Activated T-cell treated with anti-CD3 and anti-CD28 coated beads, Interleukin-2, amount 50 U/mL, for 24 hours (primary cell): ENCODE data around the gene CFAP97.
"Not testable (repeated sequence)": the region's sequence is repeated elsewhere in the genome, so short reads cannot be mapped to it uniquely, and the experiment has no call there.

Experiments used
- DNase-seq: peaks from one replicate; pipeline ENCODE4 v3.0.0-alpha.2; 2020
- H3K27ac Mint-ChIP-seq: 2 replicates; pipeline ENCODE4 v1.8.0; 2020; ENCODE audit warnings: mild to moderate bottlenecking, mixed read lengths
- H3K27me3 Mint-ChIP-seq: 2 replicates; pipeline ENCODE4 v1.8.0; 2020; ENCODE audit warnings: mixed read lengths
- H3K36me3 Mint-ChIP-seq: 2 replicates; pipeline ENCODE4 v1.8.0; 2020; ENCODE audit warnings: low read depth, mixed read lengths
- H3K4me1 Mint-ChIP-seq: 2 replicates; pipeline ENCODE4 v1.8.0; 2020; ENCODE audit warnings: low read depth, mixed read lengths
- H3K4me3 Mint-ChIP-seq: 2 replicates; pipeline ENCODE4 v1.8.0; 2020; ENCODE audit warnings: mild to moderate bottlenecking, moderate library complexity, mixed read lengths
- H3K9me3 Mint-ChIP-seq: 2 replicates; pipeline ENCODE4 v1.8.0; 2020; ENCODE audit warnings: mixed read lengths

CFAP97 gene

DNA sequence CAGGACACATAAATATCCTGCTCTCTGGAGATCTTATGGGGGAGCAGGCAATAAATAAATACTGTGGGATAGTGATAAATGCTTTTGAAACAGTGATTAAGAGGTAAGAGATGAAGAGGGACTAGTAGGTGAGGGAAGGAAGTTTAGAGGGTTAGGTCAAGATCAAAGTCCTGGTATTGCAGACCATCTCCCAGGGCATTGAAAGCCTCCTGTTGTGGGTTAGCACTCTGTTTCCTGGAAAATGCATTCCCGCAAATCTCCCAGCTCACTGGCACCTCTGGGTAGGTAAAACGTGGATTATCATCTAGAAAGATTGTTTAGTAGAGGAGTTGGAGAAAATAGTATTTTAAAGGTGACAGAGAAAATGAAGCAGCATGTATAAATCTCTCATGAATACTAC lies 7.8 kb upstream of the CFAP97 start:
- Mint-ChIP-seq H3K27me3 (no peaks in the 10 kb centered on the region), H3K4me1 (peaks cover 40% of the 10 kb centered on the region), H3K36me3 (peaks cover 4% of the 10 kb centered on the region), H3K4me3 (peak overlapping the region; percentile 87), H3K9me3 (no peaks in the 10 kb centered on the region), H3K27ac (no peak overlapping the region)
- DNase-seq, result no peak

DNA sequence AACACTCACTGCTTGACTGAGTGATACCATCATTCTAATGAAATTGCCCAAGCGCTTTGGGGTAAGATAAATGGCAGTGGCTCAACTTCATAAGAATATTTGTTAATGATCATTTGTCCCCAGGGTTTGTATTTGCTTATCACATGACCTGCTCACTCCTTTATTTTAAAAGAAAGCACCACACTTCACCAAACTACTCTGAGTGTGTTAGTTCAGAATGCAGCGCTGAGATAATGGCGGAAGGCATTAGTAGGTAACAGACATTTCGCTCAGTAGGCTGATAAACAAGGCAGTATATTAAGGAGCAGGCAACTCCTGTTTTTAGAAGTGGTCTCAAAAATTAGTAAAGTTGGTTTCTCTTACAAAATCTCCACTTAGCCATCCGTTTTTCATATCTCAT lies 7.2 kb upstream of the CFAP97 start:
- Mint-ChIP-seq H3K4me1 (peaks cover 38% of the 10 kb centered on the region), H3K36me3 (peaks cover 4% of the 10 kb centered on the region), H3K9me3 (no peaks in the 10 kb centered on the region), H3K27ac (peak overlapping the region; percentile 24), H3K27me3 (no peaks in the 10 kb centered on the region), H3K4me3 (peak overlapping the region; percentile 87)
- no peak for DNase-seq

- Mint-ChIP-seq H3K4me1 (peaks cover 42% of the 10 kb centered on the region), H3K27me3 (no peaks in the 10 kb centered on the region)
- peak; percentile 69 for DNase-seq
Measured at GRCh38 chr4:185210102-185210981, 6.5 kb upstream of the CFAP97 start.

DNA sequence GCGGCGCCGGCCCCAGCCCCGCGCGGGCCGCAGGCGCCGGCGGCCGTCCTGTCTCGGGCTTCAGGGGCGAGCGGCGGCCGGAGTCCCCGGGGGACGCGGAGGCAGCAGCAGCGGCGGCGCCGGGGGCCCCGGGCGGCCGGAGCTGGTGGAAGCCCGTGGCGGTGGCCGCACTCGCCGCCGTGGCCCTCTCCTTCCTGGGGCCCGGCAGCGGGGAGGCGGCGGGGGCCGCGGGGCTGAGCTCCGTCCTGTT lies 6.0 kb upstream of the CFAP97 start:
- H3K27ac Mint-ChIP-seq, H3K36me3 Mint-ChIP-seq, H3K4me3 Mint-ChIP-seq, H3K27me3 Mint-ChIP-seq, H3K9me3 Mint-ChIP-seq, DNase-seq: not testable (repeated sequence)
- peaks cover 45% of the 10 kb centered on the region for H3K4me1 Mint-ChIP-seq

More at GRCh38 chr4:185210102-185210981, 6.5 kb upstream of the CFAP97 start:
- H3K4me3 Mint-ChIP-seq, result peak overlapping the region; percentile 87
- peak overlapping the region; percentile 82 for H3K27ac Mint-ChIP-seq
- no peaks in the 10 kb centered on the region for H3K9me3 Mint-ChIP-seq
- peaks cover 4% of the 10 kb centered on the region for H3K36me3 Mint-ChIP-seq

- Mint-ChIP-seq H3K27ac (peak within 1 kb of the TSS; percentile 82), H3K4me1 (peaks cover 48% of the 10 kb centered on the region), H3K27me3 (no peaks in the 10 kb centered on the region)
Measured at GRCh38 chr4:185209031-185209851, 5.4 kb upstream of the CFAP97 start, which contains the start of gene SNX25. Gene SNX25, plus strand, starts transcription at chr4:185209598. Its CDS starts 229 bp downstream, at chr4:185209827.

DNA sequence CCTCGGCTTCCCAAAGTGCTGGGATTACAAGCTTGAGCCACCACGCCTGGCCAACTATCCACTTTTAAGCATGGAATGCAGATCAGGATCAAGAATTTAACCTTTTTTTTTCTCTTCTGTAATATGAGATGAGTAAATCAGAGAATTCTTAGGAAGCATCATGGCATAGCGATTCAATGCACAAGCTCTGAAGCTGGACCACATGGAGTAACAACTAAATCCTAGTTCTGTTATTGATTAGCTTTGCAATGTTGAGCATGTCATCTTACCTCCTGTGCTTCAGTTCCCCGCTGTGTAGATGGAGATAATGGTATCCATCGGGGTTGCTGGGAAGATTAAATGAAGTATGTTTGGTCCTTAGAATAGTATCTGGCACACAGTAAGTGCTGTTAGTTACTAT lies 3.7 kb upstream of the CFAP97 start:
- no peak overlapping the region for H3K27ac Mint-ChIP-seq
- no peak overlapping the region for H3K4me3 Mint-ChIP-seq
- H3K36me3 Mint-ChIP-seq, result peaks cover 16% of the 10 kb centered on the region
- H3K27me3 Mint-ChIP-seq, result no peaks in the 10 kb centered on the region
- H3K9me3 Mint-ChIP-seq, result no peaks in the 10 kb centered on the region
- DNase-seq, result no peak
- H3K4me1 Mint-ChIP-seq, result peaks cover 49% of the 10 kb centered on the region

More at GRCh38 chr4:185209031-185209851, 5.4 kb upstream of the CFAP97 start, which contains the start of gene SNX25:
- Mint-ChIP-seq H3K9me3 (no peaks in the 10 kb centered on the region), H3K36me3 (peaks cover 4% of the 10 kb centered on the region), H3K4me3 (peak within 1 kb of the TSS; percentile 87)
- peak; percentile 92 for DNase-seq

DNA sequence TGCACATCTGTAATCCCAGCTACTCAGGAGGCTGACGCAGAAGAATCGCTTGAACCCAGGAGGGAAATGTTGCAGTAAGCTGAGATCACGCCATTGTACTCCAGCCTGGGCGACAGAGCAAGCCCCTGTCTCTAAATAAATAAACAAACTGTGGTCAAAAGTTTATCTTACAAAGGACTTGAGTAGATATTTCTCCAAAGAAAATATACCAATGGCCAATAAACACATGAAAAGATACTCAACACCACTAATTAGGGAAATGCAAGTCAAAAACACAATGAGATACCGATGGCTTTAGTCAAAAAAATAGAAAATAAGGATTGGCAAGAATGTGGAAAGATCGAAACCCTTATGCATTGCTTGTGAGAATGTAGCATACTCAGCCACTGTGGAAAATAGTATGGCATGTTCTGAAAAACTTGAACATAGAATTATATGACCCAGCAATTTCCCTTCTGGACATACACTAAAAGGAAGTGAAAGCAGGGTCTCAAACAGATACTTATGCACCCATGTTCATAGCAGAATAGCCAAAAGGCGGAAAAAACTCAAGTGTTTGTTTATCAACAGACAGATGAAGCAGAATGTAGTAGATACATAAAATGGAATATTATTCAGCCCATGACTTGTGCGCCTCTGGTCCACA lies 2.0 kb upstream of the CFAP97 start:
- Mint-ChIP-seq H3K27ac (no peak overlapping the region), H3K4me1 (peaks cover 51% of the 10 kb centered on the region), H3K4me3 (no peak overlapping the region), H3K9me3 (no peaks in the 10 kb centered on the region), H3K36me3 (peaks cover 28% of the 10 kb centered on the region), H3K27me3 (no peaks in the 10 kb centered on the region)
- no peak for DNase-seq

- Mint-ChIP-seq H3K4me1 (peaks cover 48% of the 10 kb centered on the region), H3K27ac (peak overlapping the region; percentile 58), H3K4me3 (peak overlapping the region; percentile 90), H3K36me3 (peaks cover 31% of the 10 kb centered on the region)
- not testable (repeated sequence) for H3K9me3 Mint-ChIP-seq, H3K27me3 Mint-ChIP-seq, DNase-seq
Measured at GRCh38 chr4:185205073-185205472, 1.3 kb upstream of the CFAP97 start.

- Mint-ChIP-seq H3K4me3 (peak overlapping the region; percentile 90), H3K27me3 (no peaks in the 10 kb centered on the region), H3K27ac (peak overlapping the region; percentile 98), H3K36me3 (peaks cover 38% of the 10 kb centered on the region), H3K4me1 (peaks cover 54% of the 10 kb centered on the region), H3K9me3 (no peaks in the 10 kb centered on the region)
- no peak for DNase-seq
Measured at GRCh38 chr4:185204238-185204910, 574 bp upstream of the CFAP97 start.

GRCh38 chr4:185202984-185203485 lies 765 bp downstream of the CFAP97 start:
- Mint-ChIP-seq H3K36me3 (peaks cover 44% of the 10 kb centered on the region), H3K27me3 (no peaks in the 10 kb centered on the region), H3K4me1 (peaks cover 48% of the 10 kb centered on the region), H3K4me3 (peak overlapping the region; percentile 90), H3K9me3 (no peaks in the 10 kb centered on the region), H3K27ac (peak overlapping the region; percentile 98)
- no peak for DNase-seq

DNA sequence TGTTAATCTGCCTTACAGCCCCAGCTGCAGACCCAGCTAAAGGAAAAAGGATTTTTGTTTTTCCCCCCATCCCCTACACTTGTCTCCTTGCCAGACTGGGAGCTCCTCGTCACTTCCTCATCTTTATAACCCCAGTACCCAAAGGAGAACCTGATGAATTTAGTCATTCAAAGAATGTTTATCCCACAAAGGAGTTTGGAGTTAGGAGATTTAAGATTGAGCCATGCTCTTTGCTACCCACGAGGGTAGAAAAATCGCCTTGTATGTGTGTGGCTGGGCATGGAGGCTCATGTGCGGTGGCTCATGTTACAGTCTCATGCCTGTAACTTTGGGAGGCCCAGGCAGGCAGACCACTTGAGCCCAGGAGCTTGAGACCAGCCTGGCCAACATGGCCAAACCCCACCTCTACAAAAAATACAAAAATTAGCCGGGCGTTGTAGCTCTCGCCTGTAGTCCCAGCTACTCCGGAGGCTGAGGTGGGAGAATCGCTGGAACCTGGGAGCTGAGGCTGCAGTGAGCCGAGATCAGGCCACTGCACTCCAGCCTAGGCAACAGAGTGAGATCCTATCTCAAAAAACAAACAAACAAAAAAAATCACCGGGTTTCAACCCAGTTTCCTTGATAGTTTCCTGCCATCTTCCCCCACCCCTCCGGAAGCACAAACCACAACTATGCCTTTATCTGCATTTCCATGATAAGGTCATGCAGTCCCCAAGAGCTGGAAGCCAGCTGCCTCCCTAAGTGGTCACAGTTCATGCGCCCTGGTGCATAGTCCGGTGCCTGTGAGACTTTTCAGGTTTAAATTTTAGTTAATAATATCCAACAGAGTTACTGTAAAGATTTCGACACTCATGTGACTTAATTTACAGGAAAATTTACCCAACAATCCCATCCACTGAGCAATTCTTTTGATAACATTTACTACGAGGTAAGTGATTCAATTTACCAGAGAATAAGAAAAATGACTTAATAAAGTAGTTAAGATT lies 1.5 kb downstream of the CFAP97 start:
- no peak for DNase-seq
- peak overlapping the region; percentile 98 for H3K27ac Mint-ChIP-seq
- H3K9me3 Mint-ChIP-seq, result no peaks in the 10 kb centered on the region
- no peaks in the 10 kb centered on the region for H3K27me3 Mint-ChIP-seq
- peaks cover 48% of the 10 kb centered on the region for H3K36me3 Mint-ChIP-seq
- peak overlapping the region; percentile 90 for H3K4me3 Mint-ChIP-seq
- peaks cover 51% of the 10 kb centered on the region for H3K4me1 Mint-ChIP-seq

GRCh38 chr4:185198189-185198588 lies 5.6 kb downstream of the CFAP97 start:
- not testable (repeated sequence) for H3K27me3 Mint-ChIP-seq, H3K27ac Mint-ChIP-seq, DNase-seq, H3K4me3 Mint-ChIP-seq, H3K9me3 Mint-ChIP-seq
- peaks cover 65% of the 10 kb centered on the region for H3K36me3 Mint-ChIP-seq
- H3K4me1 Mint-ChIP-seq, result peaks cover 43% of the 10 kb centered on the region

DNA sequence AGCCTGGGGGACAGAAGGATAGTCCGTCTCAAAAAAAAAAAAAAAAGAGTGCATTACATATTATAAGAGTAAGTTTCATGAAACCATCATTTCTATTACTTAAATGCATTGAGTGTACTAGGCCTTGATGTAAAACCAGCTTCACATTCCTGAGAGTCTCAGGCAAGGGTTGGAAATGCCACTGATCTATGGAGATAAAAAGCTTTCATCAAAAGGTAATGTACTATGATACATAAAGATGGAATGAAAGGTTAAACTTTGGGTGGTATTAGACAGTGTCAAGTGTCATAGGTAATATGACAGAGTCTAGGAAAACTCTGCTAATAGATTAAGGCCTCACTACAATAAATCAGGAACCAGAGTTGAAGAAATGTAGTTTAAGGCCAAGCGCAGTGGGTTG lies 7.4 kb downstream of the CFAP97 start:
- Mint-ChIP-seq H3K36me3 (peaks cover 60% of the 10 kb centered on the region), H3K4me1 (peaks cover 37% of the 10 kb centered on the region), H3K27ac (no peak overlapping the region), H3K4me3 (no peak overlapping the region), H3K9me3 (no peaks in the 10 kb centered on the region), H3K27me3 (no peaks in the 10 kb centered on the region)
- DNase-seq, result no peak
